ENCODE results near the gene PRRC1.

PRRC1 gene

GRCh38 chr5:127577458-127577857 is 60.0 kb downstream of the PRRC1 start:
- no peak for DNase-seq (ENCODE audit: low read depth in 1 of 2, low spot score in 1 of 2)

DNA sequence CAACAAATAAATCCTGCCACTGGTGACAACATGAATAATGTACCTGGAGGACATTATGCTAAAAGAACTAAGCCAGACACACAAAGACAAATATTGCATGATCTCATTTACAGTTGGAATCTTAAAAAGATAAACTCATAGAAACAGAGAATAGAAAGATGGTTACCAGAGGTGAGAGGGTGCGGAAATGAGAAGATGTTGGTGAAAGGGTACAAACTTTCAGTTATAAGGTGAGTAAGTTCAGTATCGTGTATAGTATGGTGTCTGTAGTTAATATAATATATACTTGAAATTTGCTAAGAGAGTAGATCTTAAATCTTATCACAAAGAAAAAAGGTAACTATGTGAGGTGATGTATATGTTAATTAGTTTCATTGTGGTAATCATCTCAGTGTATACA is 63.3 kb downstream of the PRRC1 start:
- no peak for DNase-seq (ENCODE audit: low read depth in 1 of 2, low spot score in 1 of 2)

GRCh38 chr5:127581450-127581849 is 64.0 kb downstream of the PRRC1 start:
- DNase-seq (ENCODE audit: low read depth in 1 of 2, low spot score in 1 of 2) = no peak

DNA sequence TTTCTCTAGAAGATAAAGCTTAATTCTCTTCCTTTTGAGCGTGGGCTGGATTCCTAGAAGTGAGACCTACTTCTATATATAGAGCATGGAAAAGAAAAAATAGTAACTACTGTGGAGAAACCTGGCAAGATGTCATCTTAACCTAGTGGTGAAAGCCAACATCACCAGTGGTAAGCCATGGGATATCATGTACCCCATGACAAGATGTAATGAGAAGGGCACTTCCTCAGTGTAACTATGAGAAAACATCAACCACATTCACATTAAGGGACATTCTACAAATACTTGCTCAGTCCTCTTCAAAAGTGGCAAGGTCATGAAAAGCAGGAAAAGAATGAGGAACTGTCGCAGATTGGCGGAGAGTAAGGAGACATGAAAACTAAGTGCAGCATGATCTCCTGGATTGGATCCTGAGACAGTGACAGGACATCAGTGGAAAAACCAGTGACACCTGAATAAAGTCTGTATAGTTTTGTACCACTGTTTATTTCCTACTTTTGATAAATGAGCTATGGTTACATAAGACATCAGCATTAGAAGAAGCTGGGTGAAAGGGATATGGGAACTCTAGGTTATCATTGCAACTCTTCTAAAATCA is 65.4 kb downstream of the PRRC1 start:
- no peak for DNase-seq (ENCODE audit: low read depth in 1 of 2, low spot score in 1 of 2)

GRCh38 chr5:127583866-127584265 is 66.4 kb downstream of the PRRC1 start:
- DNase-seq (ENCODE audit: low read depth in 1 of 2, low spot score in 1 of 2) = no peak

DNA sequence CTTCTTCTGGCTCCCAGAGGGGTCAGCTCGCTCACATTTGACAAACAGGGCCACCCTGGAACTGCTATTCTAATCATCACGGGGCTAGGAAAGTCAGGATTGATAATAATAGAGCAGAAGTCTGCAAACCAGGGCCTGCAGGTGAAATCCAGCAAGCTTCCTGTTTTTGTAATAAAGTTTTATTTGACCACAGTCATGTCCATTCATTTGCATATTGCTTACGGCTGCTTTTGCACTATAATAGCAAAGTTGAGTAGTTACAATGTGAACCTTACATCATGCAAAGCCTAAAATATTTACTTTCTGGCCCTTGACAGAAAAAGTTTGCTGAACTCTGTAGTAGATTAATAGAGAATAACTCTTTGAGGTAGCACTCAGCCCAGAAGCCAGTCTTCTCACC is 68.2 kb downstream of the PRRC1 start:
- no peak for DNase-seq (ENCODE audit: low read depth in 1 of 2, low spot score in 1 of 2)

DNA sequence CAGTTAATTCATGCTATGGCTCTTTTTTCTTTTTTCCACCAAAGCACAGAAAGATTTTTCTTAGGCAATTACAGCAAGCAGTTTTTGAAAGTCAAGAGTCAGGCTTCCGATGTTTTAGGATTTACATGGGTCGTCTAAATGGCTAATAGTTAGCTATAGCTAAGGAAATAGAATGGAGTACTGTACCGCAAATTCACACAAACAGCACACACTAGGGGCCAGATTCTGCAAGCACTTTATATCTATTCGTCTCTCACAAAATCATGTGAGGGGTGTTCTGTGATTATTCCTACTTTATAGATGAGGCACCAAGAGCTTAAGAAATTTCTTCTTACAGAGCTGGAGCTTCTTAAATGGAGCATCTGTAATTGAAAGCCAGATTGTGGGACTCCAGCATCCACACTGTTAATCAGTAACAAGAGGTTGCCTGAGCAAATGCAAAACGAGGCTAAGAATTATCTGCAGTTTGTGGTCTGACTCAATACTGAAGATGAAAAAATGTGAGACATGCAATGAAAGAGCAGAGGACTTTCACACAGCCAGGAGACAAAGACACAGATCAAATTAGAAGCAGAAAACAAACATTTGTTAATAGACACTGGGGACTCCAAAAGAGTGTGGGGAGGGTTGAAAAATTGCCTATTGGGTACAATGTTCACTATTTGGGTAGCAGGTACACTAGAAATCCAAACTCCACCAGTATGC is 68.8 kb downstream of the PRRC1 start:
- DNase-seq (ENCODE audit: low read depth in 1 of 2, low spot score in 1 of 2) = no peak

GRCh38 chr5:127586811-127587210 is 69.4 kb downstream of the PRRC1 start:
- no peak for DNase-seq (ENCODE audit: low read depth in 1 of 2, low spot score in 1 of 2)

- DNase-seq (ENCODE audit: low read depth in 1 of 2, low spot score in 1 of 2) = no peak
These were observed 69.9 kb downstream of the PRRC1 start for GRCh38 chr5:127587246-127587917.

- no peak for DNase-seq (ENCODE audit: low read depth in 1 of 2, low spot score in 1 of 2)
These were observed 70.9 kb downstream of the PRRC1 start for GRCh38 chr5:127588368-127588767.

- DNase-seq (ENCODE audit: low read depth in 1 of 2, low spot score in 1 of 2) = no peak
These were observed 72.0 kb downstream of the PRRC1 start for GRCh38 chr5:127589309-127590030.

GRCh38 chr5:127590156-127590722 is 72.8 kb downstream of the PRRC1 start:
- no peak for DNase-seq (ENCODE audit: low read depth in 1 of 2, low spot score in 1 of 2)

DNA sequence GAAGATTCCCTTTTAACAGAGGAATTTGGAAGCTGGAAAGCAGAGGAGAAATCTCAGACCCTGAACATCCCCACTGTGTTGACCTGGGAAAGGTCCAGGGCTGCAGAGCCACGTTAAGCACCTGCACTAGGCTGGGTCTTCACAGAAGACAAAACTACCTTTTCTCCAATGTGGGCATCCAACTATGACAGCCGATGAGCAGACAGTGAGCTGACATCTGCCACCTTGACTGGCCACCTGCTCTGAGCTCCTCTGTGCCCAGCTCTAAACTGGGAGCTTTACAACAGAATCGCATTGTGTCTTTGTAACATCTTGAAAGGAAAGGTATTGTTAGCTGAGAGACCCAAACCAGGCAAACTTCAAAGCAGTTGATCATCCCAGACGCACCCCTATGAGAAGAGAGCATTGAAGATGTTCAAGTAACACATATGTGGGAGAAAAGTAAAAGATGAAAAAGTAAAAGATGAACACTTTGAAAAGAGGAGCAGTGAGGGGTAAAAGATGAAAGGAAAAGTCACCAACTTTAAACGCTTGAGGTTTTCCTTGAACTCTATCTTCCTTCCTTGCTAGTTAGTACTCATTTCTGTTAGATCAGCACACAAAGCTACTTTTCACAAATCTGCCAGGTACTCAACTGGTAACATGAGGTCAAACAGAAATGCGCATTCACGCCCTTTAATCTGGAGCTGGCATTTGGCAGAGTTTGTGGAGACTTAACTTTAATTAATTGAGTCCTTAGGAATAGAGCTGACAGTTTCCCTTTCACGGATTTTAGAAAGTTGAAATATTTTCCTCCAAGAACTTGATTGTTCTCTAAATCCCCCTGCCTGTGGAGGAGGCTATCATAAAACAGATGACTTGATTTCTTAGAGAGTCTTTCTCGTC is 78.3 kb downstream of the PRRC1 start:
- no peak for DNase-seq (ENCODE audit: low read depth in 1 of 2, low spot score in 1 of 2)

DNA sequence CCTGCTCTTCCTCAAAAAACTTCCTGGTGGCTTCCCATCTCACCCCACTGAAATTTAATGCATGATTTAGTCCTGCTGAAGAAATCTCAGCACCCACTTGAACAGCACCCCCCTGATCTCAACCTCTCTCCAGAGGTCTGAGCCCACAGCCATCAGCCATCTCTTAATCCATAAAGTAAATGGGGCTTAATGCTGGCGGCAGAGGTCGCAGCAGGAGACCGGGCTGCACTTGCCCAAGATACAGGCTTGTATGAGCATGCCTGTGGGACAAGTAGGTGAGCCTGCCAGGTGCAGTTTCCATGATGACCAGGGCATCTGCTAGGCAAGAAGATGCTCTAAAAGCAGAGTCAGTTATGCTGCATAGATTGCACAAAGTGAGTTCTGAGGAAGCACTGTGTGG is 79.1 kb downstream of the PRRC1 start:
- DNase-seq (ENCODE audit: low read depth in 1 of 2, low spot score in 1 of 2) = no peak

DNA sequence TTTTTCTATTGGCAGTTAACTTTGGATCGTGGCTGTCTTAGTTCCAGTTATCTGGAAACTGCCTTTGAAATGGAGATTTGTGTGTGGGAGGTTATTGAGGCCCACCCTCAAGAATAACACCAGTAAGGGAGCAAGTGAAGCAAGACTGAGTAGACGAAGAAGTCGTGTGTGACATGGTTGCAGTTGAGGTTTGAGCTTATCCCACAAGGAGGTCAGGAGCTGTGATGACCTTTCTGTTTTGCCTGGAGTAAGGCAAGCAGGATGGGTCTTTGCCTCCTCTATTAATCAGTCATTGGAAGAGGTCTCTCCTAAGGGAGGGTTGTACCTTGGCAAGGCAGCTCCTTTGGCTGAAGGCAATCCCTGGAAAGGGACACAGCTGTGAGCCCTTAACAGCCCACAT is 81.9 kb downstream of the PRRC1 start:
- no peak for DNase-seq (ENCODE audit: low read depth in 1 of 2, low spot score in 1 of 2)

GRCh38 chr5:127599847-127600246 is 82.4 kb downstream of the PRRC1 start:
- DNase-seq (ENCODE audit: low read depth in 1 of 2, low spot score in 1 of 2) = no peak

DNA sequence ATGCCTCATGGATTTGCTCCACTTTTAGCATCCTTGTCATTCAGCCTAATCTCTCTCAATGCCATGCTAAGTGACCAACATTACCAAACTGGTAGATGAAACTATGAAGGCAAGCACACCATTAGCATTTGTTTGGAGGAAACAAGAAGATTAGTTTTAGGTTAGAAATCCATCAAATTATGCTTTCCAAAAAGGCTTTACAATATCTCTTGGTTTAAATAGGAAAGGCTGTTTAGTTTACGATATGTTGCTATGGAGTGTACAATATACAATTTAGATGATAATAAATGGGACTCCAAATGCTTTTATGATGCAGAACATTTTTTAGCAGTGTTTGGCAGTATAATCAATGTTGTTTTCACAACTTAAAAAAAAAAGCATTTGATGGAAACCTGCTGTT is 83.7 kb downstream of the PRRC1 start:
- no peak for DNase-seq (ENCODE audit: low read depth in 1 of 2, low spot score in 1 of 2)

GRCh38 chr5:127601601-127602000 is 84.2 kb downstream of the PRRC1 start:
- DNase-seq (ENCODE audit: low read depth in 1 of 2, low spot score in 1 of 2) = no peak

DNA sequence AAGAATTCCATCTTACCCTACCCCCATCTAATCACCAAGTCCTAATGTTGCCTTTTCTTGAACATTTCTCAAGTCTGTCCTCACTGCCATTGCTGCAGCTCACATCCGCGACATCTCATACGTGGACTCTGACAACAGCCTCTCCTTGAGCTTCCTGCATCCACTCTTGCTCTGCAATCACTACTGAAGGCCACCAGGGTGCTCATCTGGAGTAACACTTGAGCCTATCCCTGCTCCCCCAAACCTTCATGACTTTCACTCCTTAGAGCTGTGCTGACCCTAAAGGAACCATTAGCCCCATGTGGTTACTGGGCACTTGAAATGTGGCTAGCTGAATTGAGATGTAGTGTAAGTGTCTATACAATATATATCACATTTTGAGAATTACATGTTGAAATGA is 85.0 kb downstream of the PRRC1 start:
- no peak for DNase-seq (ENCODE audit: low read depth in 1 of 2, low spot score in 1 of 2)
